SK-N-SH (cell line): Measurements from ENCODE around the gene RGPD3.

ENCODE experiments used
- ELF1 ChIP-seq: IDR thresholded peaks from 2 replicates; pipeline ENCODE4 v1.4.0; 2012
- FOXJ3 ChIP-seq: sonication (generic); formaldehyde crosslinking; IDR thresholded peaks from 2 replicates; pipeline ENCODE4 v1.5.1; 2020; ENCODE audit warnings: mild to moderate bottlenecking, missing genetic modification reagents
- FOXM1 ChIP-seq: IDR thresholded peaks from 2 replicates; pipeline ENCODE4 v1.4.0; 2012; ENCODE audit warnings: low read depth, mild to moderate bottlenecking
- JUND ChIP-seq: IDR thresholded peaks from 2 replicates; pipeline ENCODE4 v1.4.0; 2012
- POLR2AphosphoS5 ChIP-seq: IDR thresholded peaks from 2 replicates; pipeline ENCODE4 v1.6.1; 2012; ENCODE audit warnings: low read depth, low read length
- RXRA ChIP-seq: IDR thresholded peaks from 2 replicates; pipeline ENCODE4 v1.4.0; 2012; ENCODE audit warnings: low read depth, mild to moderate bottlenecking, borderline replicate concordance
- SIN3A ChIP-seq: IDR thresholded peaks from 2 replicates; pipeline ENCODE4 v1.6.1; 2012; ENCODE audit warnings: low read depth, mild to moderate bottlenecking, low read length, moderate library complexity, borderline replicate concordance
- TCF12 ChIP-seq: IDR thresholded peaks from 2 replicates; pipeline ENCODE4 v1.4.0; 2012
- TF ChIP-seq, protein P1 (sequence below): fragments of 200-600 bp; sonication (generic); IDR thresholded peaks from 2 replicates; pipeline ENCODE4 v1.6.1; 2017; ENCODE audit warnings: antibody characterized with exemption, mild to moderate bottlenecking, moderate library complexity
- TF ChIP-seq, protein P2 (sequence below): IDR thresholded peaks from 2 replicates; pipeline ENCODE4 v1.4.0; 2012; ENCODE audit warnings: low read depth
- TF ChIP-seq, protein P3 (sequence below): IDR thresholded peaks from 2 replicates; pipeline ENCODE4 v1.6.1; 2012; ENCODE audit warnings: mild to moderate bottlenecking, low read depth, low read length, moderate library complexity

DNA sequence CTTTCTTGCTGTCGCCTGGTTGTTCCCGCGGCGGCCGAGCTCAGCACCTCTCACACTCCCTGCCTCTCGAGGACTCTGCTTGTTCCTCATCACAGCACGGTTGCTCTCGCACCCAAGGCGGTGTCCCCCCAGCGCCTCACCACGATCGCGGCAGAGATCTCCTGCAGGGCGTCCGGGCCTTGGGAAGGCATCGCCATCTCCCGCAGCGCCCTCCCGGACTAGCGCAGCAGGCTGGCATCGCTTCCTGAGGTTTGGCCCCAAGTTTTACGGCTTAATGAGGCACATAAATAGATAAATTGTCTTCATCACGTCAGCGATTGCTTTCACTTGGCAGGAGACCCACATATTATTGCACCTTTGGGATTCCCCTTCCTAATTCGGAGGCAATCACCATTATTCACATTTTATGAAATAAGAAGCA lies 125.4 kb downstream of the RGPD3 start:
- TF ChIP-seq JUND (no peak), ELF1 (no peak), SIN3A (no peak), FOXJ3 (CRISPR knock-in tag) (no peak), POLR2AphosphoS5 (no peak), FOXM1 (no peak), TCF12 (no peak), RXRA (no peak)
- TF ChIP-seq, protein P1, sequence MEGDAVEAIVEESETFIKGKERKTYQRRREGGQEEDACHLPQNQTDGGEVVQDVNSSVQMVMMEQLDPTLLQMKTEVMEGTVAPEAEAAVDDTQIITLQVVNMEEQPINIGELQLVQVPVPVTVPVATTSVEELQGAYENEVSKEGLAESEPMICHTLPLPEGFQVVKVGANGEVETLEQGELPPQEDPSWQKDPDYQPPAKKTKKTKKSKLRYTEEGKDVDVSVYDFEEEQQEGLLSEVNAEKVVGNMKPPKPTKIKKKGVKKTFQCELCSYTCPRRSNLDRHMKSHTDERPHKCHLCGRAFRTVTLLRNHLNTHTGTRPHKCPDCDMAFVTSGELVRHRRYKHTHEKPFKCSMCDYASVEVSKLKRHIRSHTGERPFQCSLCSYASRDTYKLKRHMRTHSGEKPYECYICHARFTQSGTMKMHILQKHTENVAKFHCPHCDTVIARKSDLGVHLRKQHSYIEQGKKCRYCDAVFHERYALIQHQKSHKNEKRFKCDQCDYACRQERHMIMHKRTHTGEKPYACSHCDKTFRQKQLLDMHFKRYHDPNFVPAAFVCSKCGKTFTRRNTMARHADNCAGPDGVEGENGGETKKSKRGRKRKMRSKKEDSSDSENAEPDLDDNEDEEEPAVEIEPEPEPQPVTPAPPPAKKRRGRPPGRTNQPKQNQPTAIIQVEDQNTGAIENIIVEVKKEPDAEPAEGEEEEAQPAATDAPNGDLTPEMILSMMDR, result no peak
- TF ChIP-seq, protein P2, sequence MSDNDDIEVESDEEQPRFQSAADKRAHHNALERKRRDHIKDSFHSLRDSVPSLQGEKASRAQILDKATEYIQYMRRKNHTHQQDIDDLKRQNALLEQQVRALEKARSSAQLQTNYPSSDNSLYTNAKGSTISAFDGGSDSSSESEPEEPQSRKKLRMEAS, result no peak
- TF ChIP-seq, protein P3, sequence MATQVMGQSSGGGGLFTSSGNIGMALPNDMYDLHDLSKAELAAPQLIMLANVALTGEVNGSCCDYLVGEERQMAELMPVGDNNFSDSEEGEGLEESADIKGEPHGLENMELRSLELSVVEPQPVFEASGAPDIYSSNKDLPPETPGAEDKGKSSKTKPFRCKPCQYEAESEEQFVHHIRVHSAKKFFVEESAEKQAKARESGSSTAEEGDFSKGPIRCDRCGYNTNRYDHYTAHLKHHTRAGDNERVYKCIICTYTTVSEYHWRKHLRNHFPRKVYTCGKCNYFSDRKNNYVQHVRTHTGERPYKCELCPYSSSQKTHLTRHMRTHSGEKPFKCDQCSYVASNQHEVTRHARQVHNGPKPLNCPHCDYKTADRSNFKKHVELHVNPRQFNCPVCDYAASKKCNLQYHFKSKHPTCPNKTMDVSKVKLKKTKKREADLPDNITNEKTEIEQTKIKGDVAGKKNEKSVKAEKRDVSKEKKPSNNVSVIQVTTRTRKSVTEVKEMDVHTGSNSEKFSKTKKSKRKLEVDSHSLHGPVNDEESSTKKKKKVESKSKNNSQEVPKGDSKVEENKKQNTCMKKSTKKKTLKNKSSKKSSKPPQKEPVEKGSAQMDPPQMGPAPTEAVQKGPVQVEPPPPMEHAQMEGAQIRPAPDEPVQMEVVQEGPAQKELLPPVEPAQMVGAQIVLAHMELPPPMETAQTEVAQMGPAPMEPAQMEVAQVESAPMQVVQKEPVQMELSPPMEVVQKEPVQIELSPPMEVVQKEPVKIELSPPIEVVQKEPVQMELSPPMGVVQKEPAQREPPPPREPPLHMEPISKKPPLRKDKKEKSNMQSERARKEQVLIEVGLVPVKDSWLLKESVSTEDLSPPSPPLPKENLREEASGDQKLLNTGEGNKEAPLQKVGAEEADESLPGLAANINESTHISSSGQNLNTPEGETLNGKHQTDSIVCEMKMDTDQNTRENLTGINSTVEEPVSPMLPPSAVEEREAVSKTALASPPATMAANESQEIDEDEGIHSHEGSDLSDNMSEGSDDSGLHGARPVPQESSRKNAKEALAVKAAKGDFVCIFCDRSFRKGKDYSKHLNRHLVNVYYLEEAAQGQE, result no peak
